K562 (cell line): ENCODE data around the gene ASB18. TPM values are rescaled to one million over a fixed set of nuclear protein-coding genes. Genes with fewer than 3 reads are reported as not detected.
A peak's percentile ranks its signal among the peaks of the same experiment; 100 is the strongest.

ENCODE experiments used
- ATAC-seq: fragments of 200-7000 bp; cut with Tn5 transposase; 3 replicates; pipeline ENCODE4 v1.9.1; 2020; ENCODE audit warnings: moderate library complexity
- BruUV-seq: library from RNA; stranded (reverse); fragments of 400-500 nt; replicated peaks from 2 replicates; lab custom pipeline; 2021; lab: Mats Ljungman, UMichigan
- CTCF ChIA-PET: fragments of 300-600 bp; formaldehyde crosslinking; extraction: SDS; loops from one replicate; lab custom pipeline; 2021; ENCODE audit warnings: low intra/inter-chr PET ratio; lab: Yijun Ruan, JAX
- POLR2A ChIA-PET: fragments of 300-600, 350-650 bp; sonication (Branson Sonifier 250); formaldehyde crosslinking; extraction: SDS; loops from one replicate; lab custom pipeline; 2021; ENCODE audit warnings: antibody characterized with exemption, inconsistent platforms; lab: Yijun Ruan, JAX
- DNase-seq, 4 experiments: peaks; one replicate each; pipeline versions ENCODE4 v3.0.0 to v3.0.0-alpha.2; 2011 to 2018; ENCODE audit warnings: low spot score in 3 of 4, mixed read lengths in 3 of 4; ENCODE audit errors: extremely low read depth in 1 of 4
- FAIRE-seq: peaks from 2 replicates; lab custom pipeline; 2011; peaks lifted over from hg19 to GRCh38; lab: Jason Lieb, UNC
- H2AFZ ChIP-seq: 2 replicates; pipeline ENCODE4 v1.6.0; 2011; ENCODE audit warnings: low read depth, low read length, control low read depth, inconsistent platforms
- H3K27ac ChIP-seq: fragments of 200-600 bp; 3 replicates; pipeline ENCODE4 v1.8.0; 2011; ENCODE audit warnings: low read depth, mild to moderate bottlenecking, control low read depth, inconsistent platforms, low read length, moderate library complexity, mixed read lengths; ENCODE audit errors: extremely low read depth
- H3K27me3 ChIP-seq, 2 experiments: fragments of 300-600 bp in 1 of 2; 2 replicates in 1 of 2; 3 replicates in 1 of 2; pipeline versions ENCODE4 v1.6.0 to v1.8.0; 2011; ENCODE audit warnings: inconsistent platforms in 2 of 2, low read length in 2 of 2, mild to moderate bottlenecking in 1 of 2, mixed read lengths in 1 of 2, moderate library complexity in 1 of 2; ENCODE audit not compliant: control insufficient read depth in 2 of 2, insufficient read depth in 2 of 2
- H3K36me3 ChIP-seq: fragments of 300-600 bp; 3 replicates; pipeline ENCODE4 v1.8.0; 2011; ENCODE audit warnings: mild to moderate bottlenecking, low read length, inconsistent platforms; ENCODE audit not compliant: control insufficient read depth, insufficient read depth
- H3K4me1 ChIP-seq, 2 experiments: fragments of 200-600 bp in 1 of 2; replicated peaks in 1 of 2; 2 replicates in 1 of 2; 3 replicates in 1 of 2; pipeline versions ENCODE4 v1.5.1 to v1.8.0; 2011; ENCODE audit warnings: inconsistent platforms in 2 of 2, low read length in 2 of 2, mild to moderate bottlenecking in 1 of 2, mixed read lengths in 1 of 2, moderate library complexity in 1 of 2; ENCODE audit not compliant: control insufficient read depth in 2 of 2, insufficient read depth in 2 of 2
- H3K4me2 ChIP-seq: 2 replicates; pipeline ENCODE4 v1.6.1; 2011; ENCODE audit warnings: low read length, control low read depth, inconsistent platforms, mixed read lengths; ENCODE audit not compliant: insufficient read depth
- H3K4me3 ChIP-seq: fragments of 200-600 bp; sonication (generic), shearing (Covaris generic); 2 replicates; pipeline ENCODE4 v1.5.1; 2016; ENCODE audit warnings: control low read depth, inconsistent platforms
- H3K79me2 ChIP-seq: fragments of 200-600 bp; 3 replicates; pipeline ENCODE4 v1.8.0; 2011; ENCODE audit warnings: low read length, inconsistent platforms; ENCODE audit not compliant: control insufficient read depth, insufficient read depth
- H3K9ac ChIP-seq, 2 experiments: 2 replicates each; pipeline versions ENCODE4 v1.6.0 to v1.6.1; 2011; ENCODE audit warnings: low read depth in 2 of 2, low read length in 2 of 2, control low read depth in 1 of 2, inconsistent platforms in 1 of 2, mild to moderate bottlenecking in 1 of 2, mixed read lengths in 1 of 2; ENCODE audit not compliant: insufficient read depth in 1 of 2
- H3K9me1 ChIP-seq: one replicate; pipeline ENCODE4 v1.6.0; 2011; ENCODE audit warnings: inconsistent platforms, mild to moderate bottlenecking, low read length, moderate library complexity; ENCODE audit not compliant: control insufficient read depth, insufficient read depth
- H3K9me3 ChIP-seq: replicated peaks from 2 replicates; pipeline ENCODE4 v1.5.1; 2011; ENCODE audit warnings: low read depth, low read length, inconsistent platforms; ENCODE audit not compliant: control insufficient read depth, insufficient read depth
- H4K20me1 ChIP-seq: replicated peaks from 2 replicates; pipeline ENCODE4 v1.6.1; 2011; ENCODE audit warnings: low read length, inconsistent platforms, mixed read lengths; ENCODE audit not compliant: control insufficient read depth, insufficient read depth
- CBX8 ChIP-seq: fragments of 200-600 bp; sonication (generic); IDR thresholded peaks from 2 replicates; pipeline ENCODE4 v1.6.1; 2012; ENCODE audit warnings: borderline replicate concordance, mixed run types, low read depth, mild to moderate bottlenecking, moderate library complexity, mixed read lengths, low read length, control low read depth, inconsistent platforms; ENCODE audit not compliant: poor library complexity, severe bottlenecking; ENCODE audit errors: extremely low read depth
- CEBPG ChIP-seq, 3 experiments: fragments of 200-800 bp in 1 of 3; sonication (Bioruptor generic) in 1 of 3; sonication (generic) in 1 of 3; formaldehyde crosslinking in 1 of 3; IDR thresholded peaks in 2 of 3; conservative IDR thresholded peaks in 1 of 3; 2 replicates each; pipeline versions ENCODE4 v1.6.1 to v1.8.0; 2016 to 2022; ENCODE audit warnings: missing compliant biosample characterization in 2 of 3, missing genetic modification characterization in 2 of 3, mild to moderate bottlenecking in 1 of 3, missing genetic modification reagents in 1 of 3
- FOSL1 ChIP-seq: fragments of 200-800 bp; sonication (Bioruptor generic); conservative IDR thresholded peaks from 2 replicates; pipeline ENCODE4 v1.6.1; 2016; ENCODE audit warnings: missing genetic modification characterization, missing compliant biosample characterization
- FOXK2 ChIP-seq, 2 experiments: fragments of 450-650 bp; IDR thresholded peaks in 1 of 2; conservative IDR thresholded peaks in 1 of 2; 2 replicates each; pipeline ENCODE4 v1.6.1; 2016; ENCODE audit warnings: low read depth in 2 of 2, mild to moderate bottlenecking in 1 of 2
- HDAC8 ChIP-seq: fragments of 450-650 bp; IDR thresholded peaks from 2 replicates; pipeline ENCODE4 v1.6.1; 2016; ENCODE audit warnings: mild to moderate bottlenecking, missing genetic modification characterization, moderate library complexity, missing compliant biosample characterization
- HEY1 ChIP-seq: fragments of 250-450 bp; sonication (Bioruptor Pico); IDR thresholded peaks from 2 replicates; pipeline ENCODE4 v1.5.0; 2020; ENCODE audit warnings: mild to moderate bottlenecking, moderate library complexity, borderline replicate concordance
- MEF2D ChIP-seq: conservative IDR thresholded peaks from 2 replicates; pipeline ENCODE4 v1.6.1; 2016; ENCODE audit warnings: low read depth, missing genetic modification characterization, missing compliant biosample characterization
- NELFE ChIP-seq: IDR thresholded peaks from 2 replicates; pipeline ENCODE4 v1.6.1; 2011; ENCODE audit warnings: mild to moderate bottlenecking; ENCODE audit not compliant: insufficient read depth, insufficient read length
- NRF1 ChIP-seq, 2 experiments: fragments of 450-650 bp; IDR thresholded peaks in 1 of 2; conservative IDR thresholded peaks in 1 of 2; 2 replicates each; pipeline ENCODE4 v1.6.1; 2014; ENCODE audit warnings: mild to moderate bottlenecking in 2 of 2
- TFE3 ChIP-seq: fragments of 450-650 bp; formaldehyde crosslinking; IDR thresholded peaks from 2 replicates; pipeline ENCODE4 v1.4.0; 2020; ENCODE audit warnings: mild to moderate bottlenecking, mixed read lengths
- ZNF165 ChIP-seq: fragments of 250-450 bp; sonication (Bioruptor Pico); IDR thresholded peaks from 2 replicates; pipeline ENCODE4 v1.4.0; 2020; ENCODE audit warnings: borderline replicate concordance
- ZNF24 ChIP-seq: fragments of 450-650 bp; IDR thresholded peaks from 2 replicates; pipeline ENCODE4 v1.6.1; 2016
- ZNF668 ChIP-seq: fragments of 250-450 bp; sonication (Bioruptor Pico); IDR thresholded peaks from 2 replicates; pipeline ENCODE4 v1.8.0; 2022; ENCODE audit warnings: mild to moderate bottlenecking, inconsistent platforms
- WGBS: fragments of 100-300 bp; shearing (Covaris generic); methylation state at CpG from one replicate; pipeline ENCODE4 v1.1.6; 2016; ENCODE audit warnings: low coverage, mixed read lengths; ENCODE audit not compliant: insufficient coverage; ENCODE audit errors: missing lambda C conversion rate; 5-methylcytosine and 5-hydroxymethylcytosine counted together
- in situ Hi-C: fragments of 300-500 bp; cut with MboI; formaldehyde crosslinking; loops from 4 replicates; pipeline ENCODE4 v1.15.0; 2018; ENCODE audit warnings: inconsistent platforms, mixed read lengths
- intact Hi-C: fragments of 100-400 bp; cut with micrococcal nuclease; formaldehyde crosslinking; loops from 2 replicates; pipeline ENCODE4 v1.14.2; 2022
- polyA plus RNA-seq, 8 experiments: library from polyadenylated mRNA; depleted of rRNA in 4 of 8; stranded (reverse) in 5 of 8; unstranded in 3 of 8; fragments of >200 nt; fragmentation: Nextera tagmentation in 2 of 8; fragmentation: Illumina TruSeq in 1 of 8; extraction: Ambion mirVana in 2 of 8; extraction: Trizol in 1 of 8; gene quantifications; 2 replicates each; pipeline versions ENCODE4 v1.2.1 to v1.2.3, GENCODE V29; 2011 to 2014; ENCODE audit warnings: inconsistent platforms in 1 of 8, missing spikeins in 1 of 8
- total RNA-seq, 7 experiments: library from RNA; depleted of rRNA in 6 of 7; stranded (reverse); fragments of >200 nt in 6 of 7; fragmentation: Illumina TruSeq in 2 of 7; extraction: Trizol in 2 of 7; gene quantifications; 2 replicates each; pipeline versions ENCODE4 v1.2.1 to v1.2.3, GENCODE V29; 2011 to 2021; ENCODE audit warnings: low replicate concordance in 1 of 7
- TF ChIP-seq, protein P1 (sequence below): sonication (generic); formaldehyde crosslinking; IDR thresholded peaks from 2 replicates; pipeline ENCODE4 v1.8.1; 2023; ENCODE audit warnings: mild to moderate bottlenecking, missing genetic modification reagents
- TF ChIP-seq, protein P2 (sequence below), 2 experiments: fragments of 450-650 bp in 1 of 2; sonication (generic) in 1 of 2; formaldehyde crosslinking in 1 of 2; IDR thresholded peaks in 1 of 2; conservative IDR thresholded peaks in 1 of 2; 2 replicates each; pipeline versions ENCODE4 v1.6.1 to v1.8.1; 2016 to 2023; ENCODE audit warnings: mild to moderate bottlenecking in 2 of 2, moderate library complexity in 2 of 2, inconsistent platforms in 1 of 2, missing genetic modification reagents in 1 of 2

The ASB18 gene
- total and polyA plus RNA-seq, 9 of the 15 experiments (the other 6 are each of a cell fraction or from before 2014, with no cell fraction given), result not detected

- Histone ChIP-seq H3K79me2 (no peaks in the 10 kb centered on the region), H3K9ac (no peak overlapping the region), H3K9me1 (no peaks in the 10 kb centered on the region), H3K4me3 (no peak overlapping the region), H3K27me3 (no peaks in the 10 kb centered on the region; a peak in 1 of 5 replicates), H4K20me1 (no peaks in the 10 kb centered on the region), H3K27ac (no peak overlapping the region), H2AFZ (no peak overlapping the region), H3K4me1 (no peaks in the 10 kb centered on the region), H3K4me2 (no peak overlapping the region), H3K9me3 (no peaks in the 10 kb centered on the region), H3K36me3 (no peaks in the 10 kb centered on the region)
- POLR2A ChIA-PET, result no interaction called here
- FAIRE-seq, result no peak
- in situ Hi-C loops (no loop called here), intact Hi-C loops (no loop called here)
- BruUV-seq, result no TSS peak
- ATAC-seq, result no peak
- TF ChIP-seq CBX8 (no peak), ZNF668 (CRISPR knock-in tag) (no peak), CEBPG (CRISPR knock-in tag; IDR thresholded peaks at IDR 0.05) (no peak), CEBPG (tag; conservative IDR thresholded peaks at IDR 0.05 in 1 of 2, IDR thresholded peaks at IDR 0.05 in 1 of 2) (peak in 1 of 2 experiments; percentile 48; a peak in 1 of 4 replicates), FOSL1 (tag) (peak; percentile 54), NRF1 (conservative IDR thresholded peaks at IDR 0.05 in 1 of 2, IDR thresholded peaks at IDR 0.05 in 1 of 2) (no peak), ZNF24 (no peak), FOXK2 (conservative IDR thresholded peaks at IDR 0.05 in 1 of 2, IDR thresholded peaks at IDR 0.05 in 1 of 2; ENCODE audit: low read depth in 2 of 2) (no peak), HEY1 (CRISPR knock-in tag) (no peak), ZNF165 (CRISPR knock-in tag) (no peak), NELFE (no peak), TFE3 (CRISPR knock-in tag) (peak; percentile 39), MEF2D (tag) (no peak), HDAC8 (no peak)
- TF ChIP-seq, protein P1, sequence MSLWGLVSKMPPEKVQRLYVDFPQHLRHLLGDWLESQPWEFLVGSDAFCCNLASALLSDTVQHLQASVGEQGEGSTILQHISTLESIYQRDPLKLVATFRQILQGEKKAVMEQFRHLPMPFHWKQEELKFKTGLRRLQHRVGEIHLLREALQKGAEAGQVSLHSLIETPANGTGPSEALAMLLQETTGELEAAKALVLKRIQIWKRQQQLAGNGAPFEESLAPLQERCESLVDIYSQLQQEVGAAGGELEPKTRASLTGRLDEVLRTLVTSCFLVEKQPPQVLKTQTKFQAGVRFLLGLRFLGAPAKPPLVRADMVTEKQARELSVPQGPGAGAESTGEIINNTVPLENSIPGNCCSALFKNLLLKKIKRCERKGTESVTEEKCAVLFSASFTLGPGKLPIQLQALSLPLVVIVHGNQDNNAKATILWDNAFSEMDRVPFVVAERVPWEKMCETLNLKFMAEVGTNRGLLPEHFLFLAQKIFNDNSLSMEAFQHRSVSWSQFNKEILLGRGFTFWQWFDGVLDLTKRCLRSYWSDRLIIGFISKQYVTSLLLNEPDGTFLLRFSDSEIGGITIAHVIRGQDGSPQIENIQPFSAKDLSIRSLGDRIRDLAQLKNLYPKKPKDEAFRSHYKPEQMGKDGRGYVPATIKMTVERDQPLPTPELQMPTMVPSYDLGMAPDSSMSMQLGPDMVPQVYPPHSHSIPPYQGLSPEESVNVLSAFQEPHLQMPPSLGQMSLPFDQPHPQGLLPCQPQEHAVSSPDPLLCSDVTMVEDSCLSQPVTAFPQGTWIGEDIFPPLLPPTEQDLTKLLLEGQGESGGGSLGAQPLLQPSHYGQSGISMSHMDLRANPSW (CRISPR knock-in tag), result no peak
- TF ChIP-seq, protein P2, sequence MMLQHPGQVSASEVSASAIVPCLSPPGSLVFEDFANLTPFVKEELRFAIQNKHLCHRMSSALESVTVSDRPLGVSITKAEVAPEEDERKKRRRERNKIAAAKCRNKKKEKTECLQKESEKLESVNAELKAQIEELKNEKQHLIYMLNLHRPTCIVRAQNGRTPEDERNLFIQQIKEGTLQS (IDR thresholded peaks at IDR 0.05), result peak; percentile 73
- TF ChIP-seq, protein P2 (CRISPR knock-in tag; conservative IDR thresholded peaks at IDR 0.05), result no peak
- CTCF ChIA-PET, result no interaction called here
- DNase-seq, result peak in 1 of 4 experiments; percentile 6
- 5% methylated on average over 6 of the region's 7 CpGs for WGBS
Observed at GRCh38 chr2:236286873-236287545, 22.8 kb upstream of the ASB18 start.
